Thymus (tissue), 11 donors: Measurements from ENCODE around the gene POLR3E. TPM values are rescaled to one million over a fixed set of nuclear protein-coding genes. Genes with fewer than 3 reads are reported as not detected.
A peak's percentile ranks its signal among the peaks of the same experiment; 100 is the strongest.

Experiments
- DNase-seq, 9 donors: peaks; one replicate each; pipeline ENCODE4 v3.0.0-alpha.2; 2013; ENCODE audit warnings: low spot score in 9 of 9, low read depth in 6 of 9, missing footprints in 1 of 9
- H3K27ac ChIP-seq, 2 donors: one replicate each; pipeline ENCODE4 v1.5.1; 2013; ENCODE audit warnings: control low read depth in 1 of 2, low read depth in 1 of 2, low read length in 1 of 2, mild to moderate bottlenecking in 1 of 2, moderate library complexity in 1 of 2
- H3K27me3 ChIP-seq, 2 donors: one replicate each; pipeline ENCODE4 v1.5.1; 2013; ENCODE audit warnings: low read length in 1 of 2; ENCODE audit not compliant: control insufficient read depth in 2 of 2, insufficient read depth in 1 of 2
- H3K36me3 ChIP-seq, 2 donors: one replicate each; pipeline ENCODE4 v1.5.1; 2013; ENCODE audit warnings: low read length in 1 of 2, mild to moderate bottlenecking in 1 of 2, moderate library complexity in 1 of 2; ENCODE audit not compliant: control insufficient read depth in 2 of 2, insufficient read depth in 2 of 2
- H3K4me1 ChIP-seq, 2 donors: one replicate each; pipeline ENCODE4 v1.5.1; 2013; ENCODE audit warnings: low read length in 2 of 2; ENCODE audit not compliant: control insufficient read depth in 2 of 2, insufficient read depth in 2 of 2
- H3K4me3 ChIP-seq, 2 donors: one replicate each; pipeline ENCODE4 v1.5.1; 2013; ENCODE audit warnings: low read length in 2 of 2, control low read depth in 1 of 2, mild to moderate bottlenecking in 1 of 2
- H3K9me3 ChIP-seq, 2 donors: one replicate each; pipeline ENCODE4 v1.5.1; 2013; ENCODE audit warnings: low read length in 1 of 2, mild to moderate bottlenecking in 1 of 2; ENCODE audit not compliant: control insufficient read depth in 2 of 2, insufficient read depth in 1 of 2
- WGBS: extraction: QIAGEN DNeasy Blood & Tissue Kit; methylation state at CpG from one replicate; pipeline ENCODE4 v1.1.7; 2013; 5-methylcytosine and 5-hydroxymethylcytosine counted together
- polyA plus RNA-seq: library from polyadenylated mRNA; stranded (reverse); fragments of 200-250 nt; gene quantifications from one replicate; pipeline ENCODE4 v1.2.3, GENCODE V29; 2013
- total RNA-seq: library from RNA; stranded (reverse); fragments of 120-200 nt; gene quantifications from one replicate; pipeline ENCODE4 v1.2.4, GENCODE V29; 2013
- donor health status: healthy.

POLR3E gene
- total and polyA plus RNA-seq, 2 donors: 27.2 to 27.4 TPM

DNA sequence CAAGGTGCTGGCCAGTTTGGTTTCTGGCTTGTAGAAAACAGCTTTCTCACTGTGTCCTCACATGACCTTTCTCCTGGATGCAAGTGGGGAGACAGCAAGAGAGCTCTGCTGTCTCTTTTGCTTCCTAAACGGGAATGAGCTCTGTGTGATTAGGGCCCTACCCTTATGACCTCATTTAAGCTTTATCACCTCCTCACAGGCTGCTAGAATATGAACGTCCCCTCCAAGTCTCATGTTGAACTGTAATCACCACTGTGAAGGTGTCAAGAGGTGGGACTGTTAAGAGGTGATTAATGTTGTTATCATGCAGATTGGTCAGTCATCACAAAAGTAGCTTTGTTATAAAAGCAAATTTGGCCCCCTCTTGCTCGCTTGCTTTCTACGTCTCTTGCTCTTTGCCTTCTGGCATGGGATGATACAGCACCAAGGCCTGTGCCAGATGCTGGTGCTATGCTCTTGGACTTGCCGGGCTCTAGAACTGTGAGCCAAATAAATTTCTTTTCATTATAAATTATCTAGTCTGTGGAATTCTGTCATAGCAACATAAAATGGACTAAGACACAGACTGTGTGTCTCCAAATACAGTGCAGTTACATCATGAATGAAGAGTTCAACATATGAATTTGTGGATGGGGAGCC lies 14.8 kb upstream of the POLR3E start:
- H3K36me3 ChIP-seq: peaks cover 19 to 26% of the 10 kb centered on the region in 2 donors
- no peak for DNase-seq
- no peaks in the 10 kb centered on the region for H3K4me1 ChIP-seq
- no peak overlapping the region for H3K4me3 ChIP-seq
- H3K9me3 ChIP-seq: no peaks in the 10 kb centered on the region
- H3K27me3 ChIP-seq: no peaks in the 10 kb centered on the region
- no peak overlapping the region for H3K27ac ChIP-seq
- WGBS: 95% methylated on average over 5 of the region's 5 CpGs

DNA sequence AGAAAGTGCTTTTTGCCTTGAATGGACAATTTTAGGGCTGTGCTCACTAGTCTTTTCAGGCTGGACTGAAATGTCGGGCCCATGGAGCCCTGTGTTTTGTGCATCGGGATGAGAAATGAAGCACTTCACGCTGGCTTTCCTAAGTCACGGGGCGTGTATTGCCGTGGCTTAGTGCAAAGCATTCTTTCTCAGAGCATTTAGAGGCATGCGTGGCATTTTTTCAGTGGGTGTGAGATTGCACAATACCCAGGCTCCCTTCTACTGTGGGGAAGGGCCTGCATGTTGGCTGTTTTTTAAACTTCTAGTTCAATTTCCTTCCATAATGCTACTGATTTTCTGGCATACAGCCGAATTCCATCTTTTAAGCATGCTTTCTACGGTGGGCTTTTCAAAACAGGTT lies 12.6 kb upstream of the POLR3E start:
- 95% methylated on average over 9 of the region's 9 CpGs for WGBS
- Histone ChIP-seq H3K27ac (no peak overlapping the region), H3K36me3 (peaks cover 12 to 14% of the 10 kb centered on the region in 2 donors)

DNA sequence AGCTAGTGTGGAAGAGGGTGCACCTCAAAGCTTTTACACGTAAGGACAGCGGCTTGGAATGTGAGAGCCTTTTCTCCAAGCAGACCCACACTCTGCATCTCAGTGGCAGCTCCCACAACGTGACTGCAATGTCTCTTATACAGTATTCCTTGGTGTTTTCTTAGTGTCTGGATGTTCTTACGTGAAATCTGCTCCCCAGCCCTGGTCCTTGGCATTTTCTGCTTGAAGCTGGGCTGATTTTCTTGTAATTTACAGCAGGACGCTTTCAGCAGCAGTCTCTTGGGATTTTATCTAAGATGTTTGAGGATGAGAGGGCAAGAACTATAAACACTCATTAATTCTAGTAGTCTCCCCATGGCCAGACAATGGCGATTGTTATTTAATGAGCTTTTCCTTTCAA lies 12.1 kb upstream of the POLR3E start:
- DNase-seq: no peak
- no peaks in the 10 kb centered on the region for H3K27me3 ChIP-seq
- no peaks in the 10 kb centered on the region for H3K9me3 ChIP-seq
- 94% methylated on average over 6 of the region's 6 CpGs for WGBS
- H3K36me3 ChIP-seq: peaks cover 10 to 12% of the 10 kb centered on the region in 2 donors
- H3K27ac ChIP-seq: no peak overlapping the region
- no peak overlapping the region for H3K4me3 ChIP-seq
- H3K4me1 ChIP-seq: no peaks in the 10 kb centered on the region

More for the DNA sequence above, 12.6 kb upstream of the POLR3E start:
- Histone ChIP-seq H3K4me3 (no peak overlapping the region), H3K27me3 (no peaks in the 10 kb centered on the region), H3K9me3 (no peaks in the 10 kb centered on the region), H3K4me1 (no peaks in the 10 kb centered on the region)
- no peak for DNase-seq

DNA sequence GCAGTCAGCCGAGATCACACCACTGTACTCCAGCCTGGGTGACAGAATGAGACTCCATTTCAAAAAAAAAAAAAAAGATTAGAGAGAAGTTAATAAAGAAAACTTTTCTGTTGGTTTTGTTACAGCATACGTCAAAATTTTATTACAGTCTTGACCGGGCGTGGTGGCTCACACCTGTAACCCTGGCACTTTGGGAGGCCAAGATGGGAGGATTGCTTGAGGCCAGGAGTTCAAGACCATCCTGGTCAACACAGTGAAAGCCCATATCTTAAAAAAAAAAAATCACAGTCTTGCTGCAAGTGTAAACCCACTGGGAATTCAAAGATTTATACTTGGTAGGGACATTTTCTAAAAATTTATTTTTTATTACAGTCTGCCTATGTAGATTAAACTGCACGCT lies 6.2 kb upstream of the POLR3E start:
- Histone ChIP-seq H3K27ac (no peak overlapping the region), H3K9me3 (no peaks in the 10 kb centered on the region), H3K27me3 (no peaks in the 10 kb centered on the region), H3K4me1 (no peaks in the 10 kb centered on the region), H3K4me3 (no peak overlapping the region), H3K36me3 (no peaks in the 10 kb centered on the region)
- WGBS: 98% methylated on average over 5 of the region's 5 CpGs
- no peak for DNase-seq

DNA sequence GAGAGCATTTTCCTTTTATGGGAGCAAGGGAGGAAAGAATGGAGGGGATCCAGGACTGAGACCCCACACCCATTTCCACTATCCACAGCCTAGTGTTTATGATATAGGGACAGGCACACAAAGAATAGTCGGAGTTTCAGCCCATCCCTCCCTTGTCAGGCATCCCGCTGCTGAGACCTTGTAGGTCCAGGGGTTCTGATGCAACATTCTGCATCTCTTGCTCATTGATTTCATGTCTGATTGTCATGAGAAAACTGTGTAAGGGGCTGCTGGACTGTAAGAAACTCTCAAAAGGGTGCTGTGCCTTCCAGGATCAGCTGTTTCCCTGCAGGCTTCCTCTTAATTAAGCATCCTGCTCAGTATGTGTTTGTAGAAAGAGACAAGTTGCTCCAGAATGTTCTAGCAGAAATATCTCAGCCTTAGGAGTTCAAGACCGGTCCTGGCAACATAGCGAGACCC lies 5.3 kb upstream of the POLR3E start:
- Histone ChIP-seq H3K9me3 (no peaks in the 10 kb centered on the region), H3K36me3 (no peaks in the 10 kb centered on the region), H3K4me1 (peaks cover 4 to 7% of the 10 kb centered on the region in 2 donors), H3K27me3 (no peaks in the 10 kb centered on the region), H3K4me3 (no peak overlapping the region), H3K27ac (no peak overlapping the region)
- no peak for DNase-seq
- WGBS: 95% methylated on average over 4 of the region's 4 CpGs

DNA sequence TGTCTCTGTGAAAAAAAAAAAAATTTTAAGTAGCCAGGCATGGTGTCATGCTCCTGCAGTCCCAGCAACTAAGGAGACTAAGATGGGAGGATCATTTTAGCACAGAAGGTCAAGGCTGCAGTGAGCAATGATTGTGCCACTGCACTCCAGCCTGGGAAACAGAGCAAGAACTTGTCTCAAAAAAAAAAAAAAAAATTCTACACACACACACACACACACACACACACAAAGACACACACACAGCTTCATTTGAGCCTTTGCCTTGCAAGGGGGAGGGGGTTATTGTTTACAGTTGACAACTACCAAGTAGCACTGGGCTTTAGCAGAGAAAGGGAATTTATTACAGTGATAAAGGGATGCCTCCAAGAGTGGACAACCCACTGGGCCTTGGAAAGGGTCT lies 4.9 kb upstream of the POLR3E start:
- Histone ChIP-seq H3K4me1 (peaks cover 4 to 7% of the 10 kb centered on the region in 2 donors), H3K36me3 (no peaks in the 10 kb centered on the region), H3K4me3 (no peak overlapping the region), H3K27ac (no peak overlapping the region), H3K9me3 (no peaks in the 10 kb centered on the region), H3K27me3 (no peaks in the 10 kb centered on the region)
- DNase-seq: no peak

DNA sequence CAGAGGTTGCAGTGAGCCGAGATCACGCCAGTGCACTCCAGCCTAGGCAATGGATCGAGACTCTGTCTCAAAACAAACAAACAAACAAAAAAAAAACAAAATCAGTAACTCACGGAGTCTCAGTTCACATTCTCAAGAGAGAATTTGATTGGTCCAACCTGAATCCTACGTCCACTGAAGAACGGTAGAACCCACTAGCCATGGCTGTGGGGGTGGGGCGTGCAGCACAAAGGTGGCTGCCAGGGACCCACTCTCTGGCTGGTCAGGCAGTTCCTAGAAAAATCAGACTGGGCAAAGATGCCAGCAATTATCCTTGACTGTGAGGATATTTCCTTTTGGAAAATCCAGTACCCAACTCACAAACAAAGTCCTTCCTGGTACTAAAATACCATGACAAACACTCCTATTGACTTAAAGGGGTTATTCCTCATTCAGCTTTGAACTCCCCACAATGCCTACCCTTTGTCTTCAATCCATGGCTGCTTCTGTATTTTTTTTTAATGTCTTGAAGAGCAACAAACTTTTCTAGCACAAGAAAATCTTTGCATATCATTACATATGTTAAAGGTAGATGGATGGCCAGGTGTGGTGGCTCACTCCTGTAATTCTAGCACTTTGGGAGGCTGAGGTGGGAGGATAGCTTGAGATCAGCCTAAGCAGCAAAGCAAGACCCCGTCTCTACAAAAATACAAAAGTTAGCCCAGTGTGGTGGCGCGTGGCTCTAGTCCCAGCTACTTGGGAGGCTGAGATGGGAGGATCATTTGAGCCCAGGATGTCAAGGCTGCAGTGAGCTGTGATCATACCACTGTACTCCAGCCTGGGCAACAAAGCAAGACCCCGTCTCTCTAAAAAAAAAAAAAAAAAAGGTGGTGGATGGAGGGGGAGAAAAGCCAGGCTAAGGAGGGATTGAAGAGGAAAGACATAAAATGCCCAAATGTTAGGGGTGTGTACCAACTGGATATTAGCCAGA lies 3.8 kb upstream of the POLR3E start:
- no peaks in the 10 kb centered on the region for H3K9me3 ChIP-seq
- H3K4me1 ChIP-seq: peaks cover 6 to 13% of the 10 kb centered on the region in 2 donors
- H3K4me3 ChIP-seq: no peak overlapping the region
- 96% methylated on average over 11 of the region's 11 CpGs for WGBS
- no peak overlapping the region for H3K27ac ChIP-seq
- no peaks in the 10 kb centered on the region for H3K36me3 ChIP-seq
- no peak for DNase-seq
- no peaks in the 10 kb centered on the region for H3K27me3 ChIP-seq

DNA sequence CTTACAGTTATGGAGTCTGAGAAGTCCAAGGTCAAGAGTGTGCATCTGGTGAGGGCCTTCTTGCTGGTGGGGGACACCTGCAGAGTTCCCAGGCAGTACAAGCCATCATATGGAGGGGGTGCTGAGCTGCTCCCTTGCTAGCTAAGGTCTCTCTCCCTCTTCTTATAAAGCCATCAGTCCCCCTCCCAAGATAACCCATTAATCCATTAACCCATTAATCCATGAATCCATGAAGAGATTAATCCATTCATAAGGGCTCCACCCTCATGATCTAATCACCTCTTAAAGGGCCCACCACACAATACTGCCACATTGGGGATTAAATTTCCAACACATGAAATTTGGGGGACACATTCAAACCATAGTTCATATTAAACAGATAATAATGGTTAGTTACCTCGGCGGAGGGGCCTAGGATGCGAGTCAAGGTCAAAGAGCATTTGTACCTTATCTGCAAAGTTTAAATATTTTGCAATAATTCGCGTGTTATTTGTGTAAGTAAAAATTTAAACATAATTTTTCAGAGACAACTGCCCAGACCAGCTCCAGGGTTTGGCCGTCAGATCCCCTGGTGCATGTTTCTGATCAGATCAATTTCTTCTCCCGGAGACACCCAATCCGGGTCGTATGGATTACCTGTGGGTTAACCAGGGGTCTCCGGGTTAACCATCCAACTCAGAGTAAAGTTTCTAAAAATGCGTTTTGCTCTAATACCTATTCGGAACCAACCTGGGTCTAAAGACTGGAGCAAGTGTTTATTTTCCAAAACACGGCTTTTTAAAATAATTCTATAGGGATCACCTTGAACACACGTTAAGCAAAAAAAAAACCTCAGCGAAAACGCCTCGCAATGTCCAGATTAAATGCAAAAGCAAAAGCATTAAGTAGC lies 740 bp upstream of the POLR3E start:
- Histone ChIP-seq H3K27ac (peak overlapping the region in 1 of 2 donors; percentile 41), H3K27me3 (no peaks in the 10 kb centered on the region), H3K36me3 (peaks cover 0 to 3% of the 10 kb centered on the region in 2 donors), H3K9me3 (no peaks in the 10 kb centered on the region), H3K4me1 (peaks cover 7 to 14% of the 10 kb centered on the region in 2 donors), H3K4me3 (peak overlapping the region; percentile 69 to 86)
- peak in 1 of 9 donors; percentile 22 for DNase-seq
- WGBS: 4% methylated on average over 17 of the region's 17 CpGs
